KG1 (cell line): ENCODE results near the gene TRABD2B.

Experiments
- DNase-seq: peaks from one replicate; lab custom pipeline; 2025; lab: John Stamatoyannopoulos, UW

The TRABD2B gene

DNA sequence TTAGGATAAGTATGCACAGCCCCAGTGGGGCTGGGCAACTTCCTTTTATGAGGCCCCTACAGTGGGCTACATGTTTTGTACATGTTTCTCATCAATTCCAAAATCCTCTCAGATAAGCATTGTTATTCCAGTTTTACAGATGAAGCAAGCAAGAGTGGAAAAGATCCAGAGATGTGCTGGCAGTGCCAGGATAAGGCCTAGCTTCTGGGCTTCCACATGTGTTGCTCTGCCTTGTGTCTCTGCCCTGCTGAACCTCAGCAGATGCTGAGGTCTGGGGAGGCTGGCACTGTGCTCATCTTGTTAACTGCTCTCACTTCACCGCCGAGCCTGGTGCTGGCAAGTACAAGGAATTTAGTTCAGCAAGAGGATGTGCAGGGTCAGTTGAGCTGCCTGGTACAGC, 202.1 kb downstream of the TRABD2B start:
- no peak for DNase-seq

DNA sequence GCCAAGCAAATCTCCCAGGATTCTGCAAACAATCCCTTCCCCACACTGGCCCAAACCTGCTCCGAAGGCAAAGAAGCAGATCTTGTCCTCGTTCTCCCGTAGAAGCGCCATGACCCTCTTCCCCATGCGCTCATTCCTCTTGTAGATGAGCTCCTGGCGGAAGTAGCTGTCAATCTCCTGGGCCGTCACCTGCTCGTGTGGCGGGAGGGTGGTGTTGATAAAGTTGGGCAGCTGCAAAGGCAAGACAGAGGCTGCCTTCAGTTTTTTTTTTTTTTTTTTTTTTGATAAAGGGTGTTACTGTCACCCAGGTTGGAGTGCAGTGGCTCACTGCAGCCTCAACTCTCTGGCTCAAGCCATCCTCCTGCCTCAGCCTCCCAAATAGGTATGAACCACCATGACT, 202.7 kb downstream of the TRABD2B start:
- no peak for DNase-seq

DNA sequence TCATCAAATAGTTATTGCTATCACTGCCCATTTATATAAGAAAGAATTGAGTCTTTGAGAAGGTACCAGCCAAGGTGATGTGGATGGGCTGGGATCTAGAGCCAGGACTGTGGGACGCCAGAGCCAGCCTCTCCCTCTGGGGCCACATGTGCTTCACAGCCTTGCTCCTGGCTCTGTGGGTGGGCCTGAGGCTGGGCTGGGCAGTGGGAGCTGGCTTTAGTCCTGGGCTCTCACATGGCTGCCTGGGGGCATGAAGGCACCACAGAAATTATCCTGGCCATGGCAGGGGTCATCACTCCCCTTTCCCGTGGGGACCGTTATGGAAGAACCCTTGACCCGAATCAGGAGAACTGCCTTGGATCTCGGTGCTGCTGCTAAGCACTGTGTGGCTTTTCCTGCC, 203.1 kb downstream of the TRABD2B start:
- no peak for DNase-seq

DNA sequence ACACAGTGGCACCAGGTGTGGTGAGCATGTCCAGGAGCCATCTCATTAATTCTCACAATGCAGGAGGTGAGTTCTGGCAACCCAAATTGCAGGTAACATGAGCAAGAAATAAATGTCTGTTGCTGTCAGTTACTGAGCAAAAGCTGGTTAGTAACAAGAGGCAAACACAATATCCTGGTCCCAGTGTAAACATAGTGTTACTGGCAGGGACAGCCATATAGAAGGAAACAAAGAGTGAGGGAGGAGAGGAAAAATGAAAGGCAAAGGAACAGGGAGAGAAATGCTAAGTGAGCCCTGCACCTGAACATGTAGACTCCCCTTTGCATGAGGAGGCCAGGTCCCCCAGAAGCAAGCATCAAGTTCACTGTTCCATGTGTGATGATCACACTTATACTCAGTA, 203.6 kb downstream of the TRABD2B start:
- DNase-seq, result no peak

DNA sequence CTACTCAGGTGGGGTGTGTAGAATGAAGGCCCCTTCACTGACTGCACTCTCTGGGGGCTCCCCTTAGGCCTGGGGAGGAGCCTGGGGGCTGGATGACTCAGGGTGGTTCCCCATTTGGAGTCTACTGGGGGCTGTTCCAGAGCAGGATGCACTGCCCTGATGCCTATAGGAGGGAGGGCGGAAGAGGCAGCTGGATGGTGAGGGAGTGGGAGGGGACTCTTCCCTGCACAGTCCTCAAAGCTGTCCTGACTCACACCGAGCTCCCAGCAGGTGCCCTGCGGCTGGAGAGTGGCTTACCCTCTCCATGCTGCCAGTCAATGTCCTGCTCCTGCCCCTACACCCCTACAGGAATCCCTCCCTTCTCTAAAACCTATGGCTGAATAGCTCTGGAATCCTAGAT, 204.4 kb downstream of the TRABD2B start:
- no peak for DNase-seq

DNA sequence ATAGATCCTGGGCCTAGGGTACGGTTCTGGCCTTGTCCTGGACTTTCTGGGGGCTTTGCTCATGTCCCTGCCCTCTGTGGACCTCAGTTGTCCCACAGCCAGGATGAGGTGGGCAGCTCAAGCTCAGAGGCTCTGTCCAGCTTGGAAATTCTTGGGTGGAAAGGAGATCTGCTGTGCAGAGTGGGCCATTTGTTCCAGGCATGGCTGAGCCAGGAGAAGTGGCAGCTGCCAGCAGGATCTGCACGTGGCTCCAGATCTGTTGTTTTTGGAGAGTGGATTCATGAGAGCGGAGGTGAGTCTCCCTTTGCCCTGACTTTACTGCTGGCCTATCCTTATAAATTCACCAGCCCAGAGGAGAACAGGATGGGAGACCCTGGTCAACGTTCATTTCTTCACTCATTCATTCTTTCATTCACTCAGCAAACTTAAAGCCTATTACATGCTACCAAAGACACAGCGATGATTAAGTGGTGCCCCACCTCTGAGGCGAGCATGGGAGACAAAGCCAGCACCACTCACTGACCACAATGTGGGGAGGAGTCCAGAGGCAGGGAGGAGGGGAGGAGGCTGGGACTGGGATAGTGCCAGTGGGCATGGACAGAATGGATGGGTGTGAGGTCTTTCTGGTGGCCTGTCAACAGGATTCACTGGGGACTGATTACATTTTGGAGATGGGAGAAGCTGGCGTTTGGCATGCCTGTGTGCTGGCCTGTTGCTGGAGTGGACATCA, 205.1 kb downstream of the TRABD2B start:
- no peak for DNase-seq

DNA sequence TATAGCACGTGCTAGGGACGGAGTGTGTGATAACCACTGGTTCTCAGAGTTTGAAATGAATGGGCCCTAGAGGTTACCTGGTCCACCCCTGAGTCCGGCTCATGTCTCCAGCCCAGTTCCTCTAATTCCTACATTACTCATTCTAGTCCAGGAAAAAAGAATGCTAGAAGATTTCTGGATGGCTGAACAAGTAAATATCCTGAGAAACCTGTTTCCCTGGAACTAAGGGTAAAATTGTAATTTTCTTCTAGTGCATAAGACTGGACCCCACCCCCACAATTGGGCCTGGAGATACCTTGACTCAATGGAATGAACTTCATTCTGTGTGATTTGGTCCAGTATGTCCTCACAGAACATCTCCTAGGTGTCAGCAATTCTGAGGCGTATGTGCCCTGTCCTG, 208.4 kb downstream of the TRABD2B start:
- no peak for DNase-seq

DNA sequence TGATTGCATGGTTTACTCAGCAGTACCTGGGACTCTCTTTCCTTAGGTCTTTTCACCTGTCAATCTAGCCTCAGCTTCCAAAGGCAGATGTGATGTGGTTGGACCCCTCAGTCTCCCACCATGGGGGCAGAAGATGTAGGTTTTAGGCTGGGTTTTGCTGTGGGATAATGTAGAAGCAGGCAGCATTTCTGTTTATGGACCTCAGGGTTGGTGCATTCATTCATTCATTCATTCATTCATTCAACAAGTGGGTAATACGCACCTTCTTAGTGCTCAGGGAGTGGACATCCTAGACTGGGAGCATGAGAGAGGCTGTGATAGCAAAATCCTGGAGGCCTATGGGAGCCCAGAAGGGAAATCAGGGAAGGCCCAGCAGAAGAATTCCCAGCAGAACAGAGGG, 209.6 kb downstream of the TRABD2B start:
- DNase-seq, result no peak

DNA sequence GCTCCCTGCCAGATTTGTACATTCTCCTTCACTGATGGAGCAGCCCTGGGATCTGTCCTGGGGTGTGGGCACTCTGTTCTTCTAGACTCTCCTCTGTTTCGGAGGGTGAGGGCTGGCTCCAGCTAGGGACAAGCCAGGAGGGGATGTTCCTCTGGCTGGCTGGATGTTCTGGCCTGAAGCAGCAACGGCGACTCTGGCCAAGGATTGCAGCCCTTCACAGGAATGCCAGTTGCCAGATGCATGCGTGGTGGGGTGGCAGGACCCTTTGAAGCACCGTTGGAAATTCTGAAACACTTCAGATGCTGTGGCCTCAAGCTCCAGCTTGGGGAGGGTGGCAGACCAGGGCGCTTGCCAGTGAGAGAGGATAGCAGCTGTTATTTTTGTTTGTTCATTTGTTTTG, 210.9 kb downstream of the TRABD2B start:
- no peak for DNase-seq

DNA sequence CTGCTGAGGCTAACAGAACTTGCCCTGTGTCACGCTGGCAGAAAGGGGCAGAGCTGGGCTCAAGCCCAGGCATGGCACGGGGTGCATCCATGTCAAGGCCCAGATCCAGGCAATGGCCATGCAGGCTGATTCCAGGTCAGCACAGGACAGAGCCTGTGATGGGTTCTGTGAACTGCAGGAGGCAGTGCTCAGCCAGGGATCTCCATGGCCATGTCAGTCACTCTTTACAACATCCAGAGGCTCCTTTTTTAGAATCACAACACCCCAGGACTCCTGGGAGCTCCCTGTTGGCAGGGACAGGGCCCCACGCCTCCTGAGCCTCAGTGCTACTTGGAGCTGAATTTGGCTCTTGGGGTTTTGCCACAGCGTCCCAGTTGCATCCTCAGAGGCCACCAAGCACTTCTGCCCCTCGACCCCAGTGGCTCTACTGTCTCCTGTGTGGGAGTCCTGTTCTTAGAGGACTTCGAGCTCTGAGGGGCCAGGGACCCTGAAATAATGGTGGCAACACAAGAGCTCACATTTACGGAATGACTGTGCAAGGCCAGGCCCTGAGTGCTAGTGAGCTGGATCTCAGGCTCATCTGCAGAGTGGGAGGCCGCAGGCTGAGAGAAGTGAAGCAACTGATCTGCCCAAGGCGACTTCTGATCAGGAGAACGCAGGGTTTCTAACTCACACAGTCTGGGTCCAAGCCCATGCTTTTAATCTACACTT, 211.5 kb downstream of the TRABD2B start:
- DNase-seq, result no peak

DNA sequence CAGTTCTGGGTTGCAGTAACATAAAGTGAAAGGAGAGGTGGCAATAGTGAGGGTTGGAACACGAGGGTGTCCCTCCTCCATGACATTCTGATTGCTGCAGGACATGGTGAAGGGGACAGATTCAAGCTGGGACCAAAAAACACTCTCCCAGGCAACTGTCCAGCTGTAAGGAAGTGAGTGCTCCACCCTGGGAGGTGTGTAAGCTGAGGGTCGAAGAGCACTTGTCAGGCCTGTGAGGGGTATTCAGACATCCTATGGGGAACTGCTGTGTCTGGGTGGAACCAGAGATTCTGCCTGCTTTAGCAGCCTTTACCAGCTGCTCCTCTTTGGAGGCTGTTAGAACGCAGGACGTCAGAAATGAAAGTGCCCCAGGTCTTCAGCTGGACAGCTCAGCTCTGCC, 212.1 kb downstream of the TRABD2B start:
- no peak for DNase-seq

DNA sequence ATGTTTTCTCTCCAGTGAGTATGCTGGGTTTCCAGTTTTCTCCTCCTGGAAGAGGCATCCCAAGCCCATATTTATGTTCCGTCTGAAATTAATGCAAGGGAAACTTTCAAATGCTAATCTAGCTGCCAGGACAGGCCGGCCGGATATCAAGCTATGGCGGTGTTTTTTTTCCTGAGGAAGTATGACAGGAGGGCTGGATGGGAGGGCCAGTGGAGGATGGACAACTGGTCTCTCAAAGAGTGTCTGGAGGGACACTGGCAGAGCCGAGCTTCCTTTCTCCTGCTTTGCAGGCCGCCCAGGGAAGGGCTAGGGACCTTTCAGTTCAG, 212.7 kb downstream of the TRABD2B start:
- DNase-seq, result no peak

DNA sequence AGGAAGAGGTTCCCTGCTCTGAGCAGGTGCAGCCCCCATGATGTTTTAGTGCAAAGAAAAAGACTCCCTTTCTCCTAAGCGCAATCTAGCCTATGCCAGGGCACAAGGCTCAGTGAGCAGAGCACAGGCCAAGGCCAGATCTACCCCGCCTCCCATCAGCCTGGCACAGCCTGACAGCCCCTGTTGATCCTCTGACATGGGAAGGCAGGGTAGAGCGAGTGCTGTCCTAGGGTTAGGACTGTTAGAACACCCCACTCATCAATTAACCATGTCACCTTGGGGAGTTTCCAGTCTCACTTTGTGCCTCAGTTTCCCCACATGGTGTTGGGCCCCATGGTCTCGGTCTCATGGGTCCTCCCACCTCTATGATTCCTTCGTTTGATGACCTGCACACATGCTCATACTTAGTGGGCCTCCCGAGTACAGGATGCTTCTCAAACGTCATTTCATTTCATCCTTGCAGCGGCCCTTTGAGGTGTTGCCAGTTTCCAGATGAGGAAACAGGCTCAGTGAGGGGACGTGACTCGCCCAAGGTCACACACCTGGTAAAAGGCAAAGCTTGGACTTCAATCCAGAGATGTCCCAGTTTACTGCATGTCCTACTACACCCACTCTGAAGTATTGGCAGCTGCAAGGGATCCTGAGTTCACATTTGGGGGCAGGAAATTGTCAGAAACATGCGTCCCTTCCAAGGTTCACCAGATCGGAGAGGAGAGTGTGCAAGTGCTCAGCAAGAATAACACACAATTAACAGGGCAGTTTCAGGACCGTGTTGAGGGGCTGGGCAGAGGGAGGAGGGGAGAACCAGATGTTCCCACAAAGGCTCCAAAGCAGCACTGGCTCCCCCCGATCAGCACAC, 213.3 kb downstream of the TRABD2B start:
- no peak for DNase-seq

DNA sequence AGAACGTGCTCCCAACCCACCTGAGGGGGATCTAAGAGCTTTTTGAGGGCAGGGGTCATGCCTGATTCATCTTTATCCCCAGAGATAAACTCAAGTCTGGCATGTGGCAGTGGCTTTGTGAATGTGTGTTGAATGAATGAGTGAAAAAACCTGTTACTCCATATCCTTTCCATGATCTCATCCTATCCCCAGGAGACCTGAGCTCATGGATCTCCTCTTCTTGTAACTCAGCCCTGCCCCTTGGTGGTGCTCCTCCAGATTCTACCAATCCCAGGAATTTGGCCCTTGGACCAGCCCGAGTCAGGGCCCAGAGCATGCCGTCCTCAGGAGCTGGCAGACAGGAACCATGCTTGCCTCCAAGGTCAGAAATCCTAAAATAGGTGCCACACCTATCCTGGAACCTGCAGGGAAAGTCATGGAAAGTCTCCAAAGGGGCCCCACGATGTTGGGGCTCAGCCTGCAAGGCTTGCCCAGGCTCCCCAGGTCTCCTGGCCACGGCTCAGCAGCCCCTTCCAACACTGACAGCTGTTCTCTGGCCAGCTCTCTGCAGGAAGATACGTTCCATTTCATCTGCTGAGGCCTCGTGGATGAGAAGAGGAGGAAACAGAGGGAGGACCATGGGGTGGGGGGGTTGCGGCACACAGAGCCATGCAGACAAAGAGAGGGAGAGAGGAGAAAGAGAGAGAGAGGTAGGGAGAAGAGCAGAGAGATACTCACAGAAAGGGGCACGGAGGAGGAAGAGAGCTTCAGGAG, 214.6 kb downstream of the TRABD2B start:
- DNase-seq, result no peak

DNA sequence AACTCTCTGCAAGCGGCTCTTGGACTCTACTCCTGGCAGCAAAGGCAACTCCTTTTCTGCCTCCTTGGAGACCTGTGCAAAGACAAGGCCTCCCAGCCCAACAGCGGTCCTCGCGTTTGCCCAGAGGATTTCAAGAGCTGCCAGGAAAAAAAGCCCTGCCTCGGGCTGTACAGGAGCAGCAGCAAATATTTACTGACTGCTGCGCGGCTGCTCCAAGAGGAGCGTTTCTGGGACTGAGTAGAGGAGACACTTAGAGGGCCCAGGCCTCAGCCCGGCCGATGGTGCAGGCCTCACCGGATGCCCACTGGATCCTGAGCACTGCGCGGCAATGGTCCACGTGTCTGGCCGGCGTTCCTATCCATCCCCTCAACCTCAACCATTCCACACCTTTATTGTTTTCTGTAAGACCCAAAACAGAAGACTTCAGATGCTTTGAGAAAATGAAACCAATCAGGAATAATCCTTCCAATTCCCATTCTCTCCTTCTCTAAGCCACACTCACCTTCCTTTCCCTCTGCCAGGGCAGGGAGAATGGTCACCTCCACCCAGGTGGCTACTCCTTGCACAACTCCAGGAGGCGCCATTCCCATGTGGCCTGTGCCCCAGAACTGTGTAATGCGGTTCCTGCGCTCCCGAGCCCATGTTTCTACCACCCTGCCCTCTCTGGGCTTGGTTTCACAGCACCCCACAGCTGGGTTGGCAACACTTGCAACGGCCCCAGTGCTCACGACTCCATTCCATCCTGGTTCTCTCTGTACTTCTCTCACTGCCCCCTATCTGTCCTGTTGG, 215.8 kb downstream of the TRABD2B start:
- no peak for DNase-seq

DNA sequence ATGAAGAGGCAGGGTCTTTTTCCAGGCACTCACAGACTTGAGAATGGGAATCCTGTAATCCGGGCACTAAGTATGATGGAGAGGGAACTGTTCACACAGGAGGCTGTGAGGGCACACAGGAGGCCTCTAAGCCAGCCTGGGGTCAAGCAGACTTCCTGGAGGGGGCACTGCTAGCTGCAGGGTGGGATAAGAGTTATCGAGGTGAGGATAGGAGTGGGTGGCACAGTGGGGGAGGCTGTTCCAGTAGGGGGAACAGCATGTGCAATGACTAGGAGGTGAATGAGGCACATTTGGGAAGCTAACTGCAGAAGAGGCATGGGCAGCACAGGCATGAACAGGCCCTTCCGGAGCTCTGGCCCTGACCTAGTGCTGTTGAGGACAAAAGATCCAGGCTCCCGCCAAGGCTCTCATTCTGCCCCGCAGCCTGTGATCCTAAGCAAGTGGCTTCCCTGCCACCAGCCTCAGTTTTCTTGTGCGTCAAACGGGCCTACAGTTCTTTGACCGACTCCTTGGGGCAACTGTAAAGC, 216.7 kb downstream of the TRABD2B start:
- no peak for DNase-seq

DNA sequence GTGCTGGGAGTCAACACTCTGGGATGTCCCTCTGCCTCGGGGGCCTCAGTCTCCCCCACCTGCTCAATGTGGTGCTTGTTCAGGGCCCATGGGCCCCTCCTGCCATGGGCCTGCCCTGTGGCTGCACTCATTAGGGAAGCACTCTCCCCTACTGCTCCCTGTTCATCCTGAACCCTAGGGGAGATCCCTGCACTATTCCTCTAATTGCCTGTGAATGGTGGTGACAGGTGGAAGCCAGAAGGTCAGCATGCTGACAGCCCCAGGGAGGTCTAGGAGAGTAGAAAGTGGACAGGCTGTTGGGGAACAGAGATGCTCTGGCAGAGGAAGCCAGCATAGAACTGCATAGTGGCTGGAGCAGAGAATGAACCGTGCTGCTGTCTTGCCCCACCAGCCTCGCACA, 217.6 kb downstream of the TRABD2B start:
- DNase-seq, result no peak

DNA sequence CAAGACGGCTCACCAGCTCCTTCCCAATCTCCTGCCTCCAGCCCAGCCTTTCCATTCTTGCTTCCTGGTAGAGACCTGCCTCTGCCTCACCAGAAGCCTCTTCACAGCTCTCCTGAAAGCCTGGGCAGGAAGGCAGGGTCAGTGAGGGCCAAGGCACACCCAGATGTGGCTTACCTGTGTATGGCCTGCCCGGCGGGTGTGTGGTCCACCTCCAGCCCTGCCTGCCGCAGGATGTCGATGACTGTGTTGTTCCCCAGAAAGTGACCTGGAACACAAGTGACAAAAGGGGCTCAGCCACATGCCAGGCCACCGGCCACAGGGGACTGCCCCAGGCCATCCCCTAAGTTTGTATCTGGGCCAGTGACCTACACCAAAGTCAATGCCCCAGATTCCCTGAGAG, 218.9 kb downstream of the TRABD2B start:
- no peak for DNase-seq

DNA sequence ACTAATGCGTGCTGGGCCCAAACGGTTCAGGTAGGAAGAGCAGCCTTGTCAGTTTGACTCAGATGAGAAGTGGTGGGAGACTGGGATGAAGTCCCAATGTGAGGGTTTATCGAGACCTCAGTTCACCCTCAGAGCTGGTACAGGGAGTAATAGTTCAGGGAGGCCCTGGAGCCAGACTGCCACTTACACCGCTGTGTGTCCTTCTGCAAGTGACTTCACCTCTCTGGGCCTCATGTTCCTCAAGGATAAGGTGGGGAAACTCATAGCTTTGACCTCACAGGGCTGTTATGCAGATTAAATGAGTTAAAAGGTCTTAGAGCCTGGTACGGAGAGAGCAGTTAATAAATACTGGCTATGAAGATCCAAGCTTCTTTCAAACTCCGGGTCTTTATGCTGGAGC, 219.9 kb downstream of the TRABD2B start:
- no peak for DNase-seq

DNA sequence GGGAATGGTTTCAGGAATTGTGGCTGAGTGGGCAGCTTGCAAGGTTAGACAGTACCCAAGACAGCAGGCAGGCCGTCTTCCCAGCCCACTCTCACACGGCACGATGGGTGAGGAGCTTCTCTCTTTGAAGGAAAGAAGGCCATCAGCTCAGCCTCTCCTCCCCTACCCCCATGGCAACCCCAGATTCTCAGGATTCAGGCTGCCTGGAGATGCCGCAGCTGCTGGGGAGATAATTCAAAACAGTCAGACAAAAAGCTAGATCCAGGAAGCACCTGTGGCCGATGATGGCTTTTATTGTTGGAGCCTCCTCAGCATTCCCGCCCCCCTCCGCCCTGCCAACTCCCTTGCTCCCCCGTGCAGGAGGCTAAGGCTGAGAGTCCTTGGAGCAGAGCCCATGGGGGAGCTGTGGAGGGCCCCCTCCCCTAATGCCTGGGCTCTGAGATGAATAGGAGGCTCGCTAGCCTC, 220.5 kb downstream of the TRABD2B start:
- DNase-seq, result no peak
